Umbilical cord (tissue), 2 donors: Measurements from ENCODE around the gene GNAT1. TPM values are rescaled to one million over a fixed set of nuclear protein-coding genes. Genes with fewer than 3 reads are reported as not detected.

ENCODE experiments used
- DNase-seq: peaks from one replicate; pipeline ENCODE4 v3.0.0-alpha.2; 2015; ENCODE audit warnings: low spot score
- total RNA-seq: library from RNA; depleted of rRNA; stranded (reverse); fragments of >200 nt; gene quantifications from one replicate; pipeline ENCODE4 v1.2.3, GENCODE V29; 2014; ENCODE audit warnings: low replicate concordance; ENCODE audit not compliant: insufficient read depth

GNAT1 gene
- not detected for total RNA-seq

- DNase-seq = no peak
Observed at GRCh38 chr3:50190936-50191660, at the start of gene GNAT1. TSS of gene GNAT1 (plus strand) at chr3:50191610. CDS start at chr3:50191726, 116 bp downstream.

GRCh38 chr3:50146316-50146901, 45.0 kb upstream of the GNAT1 start:
- DNase-seq = peak; percentile 83

- no peak for DNase-seq
Observed at GRCh38 chr3:50147016-50147415, 44.4 kb upstream of the GNAT1 start.

- DNase-seq = peak; percentile 33
Observed at GRCh38 chr3:50147447-50147846, 44.0 kb upstream of the GNAT1 start.

- peak; percentile 56 for DNase-seq
Observed at GRCh38 chr3:50147861-50148260, 43.5 kb upstream of the GNAT1 start.

GRCh38 chr3:50150404-50150750, 41.0 kb upstream of the GNAT1 start:
- no peak for DNase-seq

GRCh38 chr3:50150863-50151686, 40.3 kb upstream of the GNAT1 start:
- DNase-seq = peak; percentile 76

- no peak for DNase-seq
Observed at GRCh38 chr3:50151728-50152127, 39.7 kb upstream of the GNAT1 start.

- DNase-seq = no peak
Observed at GRCh38 chr3:50153782-50154475, 37.5 kb upstream of the GNAT1 start.

GRCh38 chr3:50154476-50154839, 37.0 kb upstream of the GNAT1 start:
- DNase-seq = no peak

- DNase-seq = peak; percentile 66
Observed at GRCh38 chr3:50154840-50155490, 36.4 kb upstream of the GNAT1 start, which contains the start of gene SEMA3F. TSS of gene SEMA3F (plus strand) at chr3:50155324. CDS start at chr3:50159623, 4,299 bp downstream.

GRCh38 chr3:50155491-50155878, 35.9 kb upstream of the GNAT1 start:
- DNase-seq = no peak

GRCh38 chr3:50155891-50156290, 35.5 kb upstream of the GNAT1 start:
- DNase-seq = no peak

- DNase-seq = peak; percentile 67
Observed at GRCh38 chr3:50156549-50157493, 34.6 kb upstream of the GNAT1 start.

GRCh38 chr3:50157827-50158529, 33.4 kb upstream of the GNAT1 start:
- peak; percentile 81 for DNase-seq

GRCh38 chr3:50158530-50159146, 32.8 kb upstream of the GNAT1 start:
- DNase-seq = no peak

GRCh38 chr3:50160561-50160983, 30.8 kb upstream of the GNAT1 start:
- DNase-seq = peak; percentile 48

GRCh38 chr3:50161320-50161719, 30.1 kb upstream of the GNAT1 start:
- no peak for DNase-seq
